B cell (primary cell): ENCODE results near the gene EPG5. TPM values are rescaled to one million over a fixed set of nuclear protein-coding genes. Genes with fewer than 3 reads are reported as not detected.

Source experiments
- ATAC-seq: fragments of 200-7000 bp; cut with Tn5 transposase; one replicate; pipeline ENCODE4 v1.10.0; 2021; ENCODE audit warnings: low read depth, mild to moderate bottlenecking, moderate number of reproducible peaks, moderate library complexity
- CTCF ChIA-PET: fragments of 350-600 bp; sonication (Branson Sonifier 250); formaldehyde crosslinking; loops from one replicate; lab custom pipeline; 2021; ENCODE audit warnings: antibody characterized with exemption, inconsistent platforms; lab: Charles Lee
- POLR2A ChIA-PET: fragments of 350-600 bp; sonication (Branson Sonifier 250); formaldehyde crosslinking; loops from one replicate; lab custom pipeline; 2021; ENCODE audit warnings: antibody characterized with exemption; lab: Charles Lee
- DNase-seq: peaks from one replicate; pipeline ENCODE4 v3.0.0; 2013
- H2AFZ ChIP-seq: 2 replicates; pipeline ENCODE4 v1.6.1; 2012; ENCODE audit warnings: mild to moderate bottlenecking, low read depth, low read length; ENCODE audit not compliant: insufficient read depth, poor library complexity, severe bottlenecking
- H3K27ac ChIP-seq, 2 donors: 1 replicate in 1 of 2; 2 replicates in 1 of 2; pipeline ENCODE4 v1.5.1; 2012 to 2013; ENCODE audit warnings: low read length in 2 of 2, mild to moderate bottlenecking in 2 of 2, moderate library complexity in 1 of 2
- H3K27me3 ChIP-seq, 4 experiments: fragments of 200-600 bp in 1 of 4; sonication (generic) in 1 of 4; replicated peaks in 1 of 4; 1 replicate in 2 of 4; 2 replicates in 2 of 4; pipeline versions ENCODE4 v1.6.1 to v1.7.0; 2013 to 2016; ENCODE audit warnings: low read length in 3 of 4, mild to moderate bottlenecking in 2 of 4, mixed read lengths in 1 of 4, moderate library complexity in 1 of 4; ENCODE audit not compliant: insufficient read depth in 4 of 4, control insufficient read depth in 3 of 4; ENCODE audit errors: control extremely low read depth in 1 of 4
- H3K36me3 ChIP-seq, 2 experiments: replicated peaks in 1 of 2; 1 replicate in 1 of 2; 2 replicates in 1 of 2; pipeline versions ENCODE4 v1.6.1 to v1.7.1; 2013; ENCODE audit warnings: low read length in 1 of 2; ENCODE audit not compliant: insufficient read depth in 2 of 2, control insufficient read depth in 1 of 2; ENCODE audit errors: control extremely low read depth in 1 of 2, extremely low read depth in 1 of 2
- H3K4me1 ChIP-seq, 2 donors: fragments of 200-600 bp in 1 of 2; sonication (generic) in 1 of 2; 1 replicate in 1 of 2; 2 replicates in 1 of 2; pipeline versions ENCODE4 v1.5.1 to v1.6.1; 2013 to 2017; ENCODE audit warnings: low read length in 2 of 2; ENCODE audit not compliant: control insufficient read depth in 2 of 2, insufficient read depth in 2 of 2
- H3K4me2 ChIP-seq: replicated peaks from 2 replicates; pipeline ENCODE3; 2012; ENCODE audit warnings: mild to moderate bottlenecking, low read depth, low read length; ENCODE audit not compliant: poor library complexity, severe bottlenecking
- H3K4me3 ChIP-seq, 5 experiments: fragments of 200-600 bp in 1 of 5; sonication (generic) in 1 of 5; 1 replicate in 3 of 5; 2 replicates in 2 of 5; pipeline versions ENCODE4 v1.5.1 to v1.7.0; 2011 to 2016; ENCODE audit warnings: low read length in 4 of 5, mild to moderate bottlenecking in 4 of 5, low read depth in 2 of 5, control low read depth in 1 of 5, moderate library complexity in 1 of 5; ENCODE audit not compliant: insufficient read depth in 1 of 5; ENCODE audit errors: control extremely low read depth in 1 of 5, extremely low read depth in 1 of 5
- H3K79me2 ChIP-seq: fragments of 200-600 bp; sonication (generic); one replicate; pipeline ENCODE4 v1.6.0; 2016; ENCODE audit warnings: low read length; ENCODE audit not compliant: control insufficient read depth, insufficient read depth
- H3K9ac ChIP-seq: fragments of 200-600 bp; sonication (generic); 2 replicates; pipeline ENCODE4 v1.6.1; 2017; ENCODE audit warnings: mild to moderate bottlenecking, low read length, moderate library complexity
- H3K9me3 ChIP-seq, 3 donors: one replicate each; pipeline versions ENCODE4 v1.6.1 to v1.7.1; 2013; ENCODE audit warnings: low read length in 2 of 3; ENCODE audit not compliant: control insufficient read depth in 2 of 3, insufficient read depth in 1 of 3; ENCODE audit errors: control extremely low read depth in 1 of 3
- H4K20me1 ChIP-seq: 2 replicates; pipeline ENCODE4 v1.6.0; 2012; ENCODE audit warnings: mild to moderate bottlenecking, low read length; ENCODE audit not compliant: insufficient read depth, control insufficient read depth, poor library complexity, severe bottlenecking
- H3K27ac Mint-ChIP-seq: one replicate; pipeline ENCODE4 v1.8.0; 2021; ENCODE audit warnings: mixed read lengths
- H3K27me3 Mint-ChIP-seq: one replicate; pipeline ENCODE4 v1.8.0; 2021; ENCODE audit warnings: mixed read lengths
- H3K4me1 Mint-ChIP-seq: one replicate; pipeline ENCODE4 v1.8.0; 2021; ENCODE audit warnings: mixed read lengths
- H3K4me3 Mint-ChIP-seq: one replicate; pipeline ENCODE4 v1.8.0; 2021; ENCODE audit warnings: mixed read lengths
- H3K9me3 Mint-ChIP-seq: one replicate; pipeline ENCODE4 v1.8.0; 2022; ENCODE audit warnings: mixed read lengths; ENCODE audit not compliant: insufficient read depth
- CTCF ChIP-seq: fragments of 200-600 bp; IDR thresholded peaks from one replicate; pipeline ENCODE4 v1.8.0; 2022; ENCODE audit warnings: antibody characterized with exemption, mild to moderate bottlenecking
- EZH2 ChIP-seq: IDR thresholded peaks from 2 replicates; pipeline ENCODE4 v1.6.1; 2012; ENCODE audit warnings: borderline replicate concordance, low read depth, mild to moderate bottlenecking, moderate library complexity, low read length; ENCODE audit not compliant: insufficient read depth, poor library complexity, severe bottlenecking
- WGBS: methylation state at CpG from one replicate; pipeline ENCODE4 v1.1.5; 2013; ENCODE audit warnings: missing lambda C conversion rate; ENCODE audit not compliant: insufficient coverage; 5-methylcytosine and 5-hydroxymethylcytosine counted together
- intact Hi-C: fragments of 100-400 bp; cut with micrococcal nuclease; formaldehyde crosslinking; loops from one replicate; pipeline ENCODE4 v1.10.0; 2022
- polyA plus RNA-seq: library from polyadenylated mRNA; depleted of rRNA; stranded (reverse); fragments of >200 nt; gene quantifications from 2 replicates; pipeline ENCODE4 v1.2.3, GENCODE V29; 2012
- total RNA-seq, 2 donors: library from RNA; stranded (reverse); fragments of 120-200 nt in 1 of 2; gene quantifications; 1 replicate in 1 of 2; 2 replicates in 1 of 2; pipeline versions ENCODE4 v1.2.3 to v1.2.4, GENCODE V29; 2013 to 2022

EPG5 gene
- total and polyA plus RNA-seq, 2 donors (not counting 1 experiment from before 2014, with no cell fraction given), result 10.3 to 50.4 TPM

- H4K20me1 ChIP-seq, result no peaks in the 10 kb centered on the region
- Mint-ChIP-seq H3K27ac (no peak overlapping the region), H3K9me3 (no peaks in the 10 kb centered on the region), H3K27me3 (peaks cover 8% of the 10 kb centered on the region), H3K4me1 (no peaks in the 10 kb centered on the region), H3K4me3 (no peak overlapping the region)
- H3K9me3 ChIP-seq, result no peaks in the 10 kb centered on the region
- TF ChIP-seq CTCF (no peak), EZH2 (no peak)
- DNase-seq (no peak), ATAC-seq (no peak)
- no peak overlapping the region for H2AFZ ChIP-seq
- intact Hi-C loops, result no loop called here
- H3K4me2 ChIP-seq, result no peak overlapping the region
- CTCF ChIA-PET, result interaction anchor here (0.6 to 0.9 kb wide), 2 partner anchors 33 to 179 kb away, joined by 3 to 4 read pairs; no protein-coding TSS in a partner anchor
- peaks cover 0 to 3% (median under 1%) of the 10 kb centered on the region in 4 experiments for H3K27me3 ChIP-seq
- no peaks in the 10 kb centered on the region for H3K4me1 ChIP-seq
- H3K4me3 ChIP-seq, result no peak overlapping the region
- no peaks in the 10 kb centered on the region for H3K79me2 ChIP-seq
- WGBS, result 94% methylated on average over 5 of the region's 7 CpGs
- no peak overlapping the region for H3K27ac ChIP-seq
- peaks cover 0 to 6% of the 10 kb centered on the region in 2 experiments for H3K36me3 ChIP-seq
- POLR2A ChIA-PET, result no interaction called here
- H3K9ac ChIP-seq, result no peak overlapping the region
These were observed 122.2 kb downstream of the EPG5 start for GRCh38 chr18:45844938-45845337.

- peaks cover 6 to 8% of the 10 kb centered on the region in 2 donors for H3K4me1 ChIP-seq
- no peak overlapping the region for H3K27ac Mint-ChIP-seq
- POLR2A ChIA-PET, result no interaction called here
These were observed 124.1 kb downstream of the EPG5 start for GRCh38 chr18:45843019-45843418.

More at GRCh38 chr18:45843019-45843418, 124.1 kb downstream of the EPG5 start:
- intact Hi-C loops, result no loop called here
- H3K27me3 Mint-ChIP-seq, result peaks cover 24% of the 10 kb centered on the region
- peaks cover 7% of the 10 kb centered on the region for H3K4me1 Mint-ChIP-seq
- WGBS, result 100% methylated on average over 6 of the region's 9 CpGs
- no peak overlapping the region for H3K4me3 ChIP-seq
- no peak overlapping the region for H3K27ac ChIP-seq
- H3K9me3 ChIP-seq, result peaks cover 0 to 3% (median 0%) of the 10 kb centered on the region in 3 donors
- H3K4me2 ChIP-seq, result no peak overlapping the region
- H3K9me3 Mint-ChIP-seq, result no peaks in the 10 kb centered on the region
- H3K79me2 ChIP-seq, result no peaks in the 10 kb centered on the region
- no peak overlapping the region for H2AFZ ChIP-seq
- no peak overlapping the region for H3K9ac ChIP-seq
- no peak overlapping the region for H3K4me3 Mint-ChIP-seq
- CTCF ChIA-PET, result no interaction called here
- ATAC-seq (no peak), DNase-seq (no peak)
- peaks cover 0 to 18% (median 11%) of the 10 kb centered on the region in 4 experiments for H3K27me3 ChIP-seq
- no peaks in the 10 kb centered on the region for H4K20me1 ChIP-seq
- TF ChIP-seq CTCF (no peak), EZH2 (no peak)
- H3K36me3 ChIP-seq, result no peaks in the 10 kb centered on the region
